ENCODE results near the gene PHAX. TPM values are rescaled to one million over a fixed set of nuclear protein-coding genes. Genes with fewer than 3 reads are reported as not detected.

Gene PHAX
- total RNA-seq, 4 donors from 2014 or later = 31.0 to 82.7 (median 72.9) TPM

- Histone ChIP-seq H3K9me3 (no peaks in the 10 kb centered on the region), H3K27ac (no peak overlapping the region), H3K27me3 (no peaks in the 10 kb centered on the region), H3K4me3 (no peak overlapping the region), H3K4me1 (no peaks in the 10 kb centered on the region), H3K36me3 (no peaks in the 10 kb centered on the region)
- intact Hi-C loops (cut with DNase I; ENCODE audit: low total_unique reads) = no loop called here
- no peak for DNase-seq
- TF ChIP-seq, protein P1, sequence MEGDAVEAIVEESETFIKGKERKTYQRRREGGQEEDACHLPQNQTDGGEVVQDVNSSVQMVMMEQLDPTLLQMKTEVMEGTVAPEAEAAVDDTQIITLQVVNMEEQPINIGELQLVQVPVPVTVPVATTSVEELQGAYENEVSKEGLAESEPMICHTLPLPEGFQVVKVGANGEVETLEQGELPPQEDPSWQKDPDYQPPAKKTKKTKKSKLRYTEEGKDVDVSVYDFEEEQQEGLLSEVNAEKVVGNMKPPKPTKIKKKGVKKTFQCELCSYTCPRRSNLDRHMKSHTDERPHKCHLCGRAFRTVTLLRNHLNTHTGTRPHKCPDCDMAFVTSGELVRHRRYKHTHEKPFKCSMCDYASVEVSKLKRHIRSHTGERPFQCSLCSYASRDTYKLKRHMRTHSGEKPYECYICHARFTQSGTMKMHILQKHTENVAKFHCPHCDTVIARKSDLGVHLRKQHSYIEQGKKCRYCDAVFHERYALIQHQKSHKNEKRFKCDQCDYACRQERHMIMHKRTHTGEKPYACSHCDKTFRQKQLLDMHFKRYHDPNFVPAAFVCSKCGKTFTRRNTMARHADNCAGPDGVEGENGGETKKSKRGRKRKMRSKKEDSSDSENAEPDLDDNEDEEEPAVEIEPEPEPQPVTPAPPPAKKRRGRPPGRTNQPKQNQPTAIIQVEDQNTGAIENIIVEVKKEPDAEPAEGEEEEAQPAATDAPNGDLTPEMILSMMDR (IDR thresholded peaks at IDR 0.05) = no peak
- no peak for TF ChIP-seq POLR2A (IDR thresholded peaks at IDR 0.05)
These were observed 17.0 kb upstream of the PHAX start for GRCh38 chr5:126583761-126584160.

DNA sequence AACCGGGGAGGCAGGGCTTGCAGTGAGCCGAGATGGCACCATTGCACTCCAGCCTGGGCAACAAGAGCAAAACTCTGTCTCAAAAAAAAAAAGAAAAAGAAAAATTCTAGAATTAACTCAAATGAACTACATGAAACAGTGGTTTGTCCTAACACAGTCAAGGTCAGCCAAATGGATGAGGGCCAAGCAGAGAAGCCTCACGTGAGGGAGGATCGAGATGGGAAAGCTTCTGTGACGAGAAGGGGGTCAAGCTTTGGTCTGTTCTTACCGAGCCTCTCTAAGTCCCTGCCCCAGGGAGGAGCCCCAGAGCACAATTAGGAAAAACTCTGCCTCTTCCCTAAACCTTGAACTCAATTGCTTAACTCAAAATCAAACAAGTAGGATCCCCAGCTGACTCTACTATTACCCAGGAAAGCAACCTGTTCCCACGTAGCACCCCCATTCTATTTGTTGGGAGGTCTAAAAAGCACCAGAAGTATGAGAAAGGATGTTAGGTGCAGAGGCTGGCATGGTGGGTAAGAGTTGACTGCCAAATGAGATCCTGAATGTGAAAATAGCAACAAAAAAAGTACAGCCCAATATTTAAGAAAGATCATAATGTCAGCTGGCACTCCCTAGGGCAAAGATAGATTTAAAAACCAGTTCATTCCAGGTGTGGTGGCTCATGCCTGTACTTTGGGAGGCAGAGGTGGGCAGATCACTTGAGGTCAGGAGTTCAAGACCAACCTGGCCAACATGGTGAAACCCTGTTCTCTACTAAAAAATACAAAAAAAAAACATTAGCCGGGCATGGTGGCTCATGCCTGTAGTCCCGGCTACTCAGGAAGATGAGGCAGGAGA lies 13.0 kb upstream of the PHAX start:
- H3K27ac ChIP-seq = no peak overlapping the region
- intact Hi-C loops (cut with DNase I; ENCODE audit: low total_unique reads) = no loop called here
- H3K36me3 ChIP-seq = no peaks in the 10 kb centered on the region

DNA sequence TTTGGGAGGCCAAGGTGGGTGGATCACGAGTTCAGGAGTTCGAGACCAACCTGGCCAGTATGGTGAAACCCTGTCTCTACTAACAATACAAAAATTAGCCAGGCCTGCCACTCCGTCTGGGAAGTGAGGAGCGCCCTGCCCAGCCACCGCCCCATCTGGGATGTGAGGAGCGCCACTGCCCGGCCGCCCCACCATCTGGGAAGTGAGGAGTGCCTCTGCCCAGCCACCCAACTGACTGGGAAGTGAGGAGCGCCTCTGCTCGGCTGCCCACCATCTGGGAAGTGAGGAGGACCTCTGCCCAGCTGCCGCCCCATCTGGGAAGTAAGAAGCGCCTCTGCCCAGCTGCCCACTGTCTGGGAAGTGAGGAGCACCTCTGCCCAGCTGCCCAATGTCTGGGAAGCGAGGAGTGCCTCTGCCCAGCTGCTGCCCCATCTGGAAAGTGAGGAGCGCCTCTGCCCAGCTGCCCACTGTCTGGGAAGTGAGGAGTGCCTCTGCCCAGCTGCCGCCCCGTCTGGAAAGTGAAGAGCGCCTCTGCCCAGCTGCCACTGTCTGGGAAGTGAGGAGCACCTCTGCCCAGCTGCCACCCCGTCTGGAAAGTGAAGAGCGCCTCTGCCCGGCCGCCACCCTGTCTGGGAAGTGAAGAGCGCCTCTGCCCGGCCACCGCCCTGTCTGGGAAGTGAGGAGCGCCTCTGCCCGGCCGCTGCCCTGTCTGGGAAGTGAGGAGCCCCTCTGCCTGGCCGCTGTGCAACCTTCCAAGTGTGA lies 11.0 kb upstream of the PHAX start:
- no peaks in the 10 kb centered on the region for H3K36me3 ChIP-seq
- no peak for DNase-seq
- TF ChIP-seq, protein P1 (IDR thresholded peaks at IDR 0.05) = no peak
- no peak for TF ChIP-seq POLR2A (IDR thresholded peaks at IDR 0.05)
- H3K27me3 ChIP-seq = no peaks in the 10 kb centered on the region
- no peak overlapping the region for H3K27ac ChIP-seq
- intact Hi-C loops (cut with DNase I; ENCODE audit: low total_unique reads) = no loop called here
- H3K9me3 ChIP-seq = no peaks in the 10 kb centered on the region
- H3K4me1 ChIP-seq = no peaks in the 10 kb centered on the region
- no peak overlapping the region for H3K4me3 ChIP-seq

More for the DNA sequence above, 13.0 kb upstream of the PHAX start:
- no peak for TF ChIP-seq POLR2A (IDR thresholded peaks at IDR 0.05)
- TF ChIP-seq, protein P1 (IDR thresholded peaks at IDR 0.05) = no peak
- no peaks in the 10 kb centered on the region for H3K27me3 ChIP-seq
- no peak for DNase-seq
- H3K9me3 ChIP-seq = no peaks in the 10 kb centered on the region
- no peaks in the 10 kb centered on the region for H3K4me1 ChIP-seq
- H3K4me3 ChIP-seq = no peak overlapping the region

DNA sequence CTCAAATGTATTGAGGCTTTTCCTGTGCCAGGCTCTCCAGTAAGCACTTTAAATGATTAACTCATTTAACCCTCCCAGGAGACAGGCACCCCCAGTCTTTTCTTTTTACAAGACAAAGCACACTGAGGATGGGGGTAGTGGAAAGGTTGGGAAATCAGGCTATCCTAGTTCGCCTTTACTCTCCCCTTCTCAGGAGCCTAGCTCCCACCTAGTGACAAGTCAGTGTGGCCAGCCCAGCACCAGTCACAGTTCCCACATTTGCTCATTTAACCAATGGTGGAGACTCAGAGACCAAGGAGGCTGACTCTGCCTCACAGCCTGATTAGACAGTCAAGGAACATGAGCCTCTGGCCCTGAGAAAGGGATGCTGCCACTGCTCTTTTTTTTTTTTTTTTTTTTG lies 9.2 kb upstream of the PHAX start:
- TF ChIP-seq POLR2A (IDR thresholded peaks at IDR 0.05) = no peak
- TF ChIP-seq, protein P1 (IDR thresholded peaks at IDR 0.05) = no peak
- Histone ChIP-seq H3K9me3 (no peaks in the 10 kb centered on the region), H3K27me3 (no peaks in the 10 kb centered on the region), H3K27ac (no peak overlapping the region), H3K36me3 (no peaks in the 10 kb centered on the region), H3K4me1 (no peaks in the 10 kb centered on the region), H3K4me3 (no peak overlapping the region)
- no peak for DNase-seq
- intact Hi-C loops (cut with DNase I; ENCODE audit: low total_unique reads) = no loop called here

Measured in uterus (tissue), 4 donors.